OCI-LY7 (cell line): Measurements from ENCODE around the gene GPRASP2. TPM values are rescaled to one million over a fixed set of nuclear protein-coding genes. Genes with fewer than 3 reads are reported as not detected.
"Not testable (repeated sequence)": the region's sequence is repeated elsewhere in the genome, so short reads cannot be mapped to it uniquely, and the experiment has no call there.

ENCODE experiments used
- BruUV-seq: library from RNA; stranded (reverse); fragments of 400-500 nt; replicated peaks from 2 replicates; lab custom pipeline; 2021; lab: Mats Ljungman, UMichigan
- CTCF ChIA-PET: fragments of 300-600 bp; sonication (Branson Sonifier 250); formaldehyde crosslinking; loops from one replicate; lab custom pipeline; 2022; ENCODE audit warnings: antibody characterized with exemption; ENCODE audit not compliant: unreplicated experiment; lab: Charles Lee
- POLR2A ChIA-PET: fragments of 300-600 bp; sonication (Branson Sonifier 250); formaldehyde crosslinking; loops from one replicate; lab custom pipeline; 2022; ENCODE audit warnings: antibody characterized with exemption; lab: Charles Lee
- DNase-seq: peaks from one replicate; pipeline ENCODE4 v3.0.0-alpha.2; 2015; ENCODE audit warnings: low spot score
- H2AFZ ChIP-seq: fragments of 200-600 bp; sonication (generic), shearing (Covaris generic); 2 replicates; pipeline ENCODE4 v1.6.1; 2014; ENCODE audit warnings: mild to moderate bottlenecking, antibody characterized with exemption, low read length, moderate library complexity
- H3K27ac ChIP-seq: fragments of 200-600 bp; sonication (generic); 2 replicates; pipeline ENCODE4 v1.5.1; 2014; ENCODE audit warnings: mixed run types, low read depth, mild to moderate bottlenecking, moderate library complexity, low read length, inconsistent platforms; ENCODE audit not compliant: poor library complexity, severe bottlenecking
- H3K36me3 ChIP-seq: fragments of 200-600 bp; sonication (generic); 2 replicates; pipeline ENCODE4 v1.6.1; 2014; ENCODE audit warnings: mild to moderate bottlenecking, antibody characterized with exemption, low read length, moderate library complexity, mixed read lengths; ENCODE audit not compliant: insufficient read depth
- H3K4me1 ChIP-seq: fragments of 200-600 bp; sonication (generic); 2 replicates; pipeline ENCODE4 v1.5.1; 2014; ENCODE audit warnings: mild to moderate bottlenecking, low read length; ENCODE audit not compliant: insufficient read depth, poor library complexity, severe bottlenecking
- H3K4me2 ChIP-seq: fragments of 200-600 bp; sonication (generic); 2 replicates; pipeline ENCODE4 v1.6.1; 2014; ENCODE audit warnings: mild to moderate bottlenecking, low read length
- H3K4me3 ChIP-seq: fragments of 200-600 bp; sonication (generic); 2 replicates; pipeline ENCODE4 v1.5.1; 2014; ENCODE audit warnings: mild to moderate bottlenecking, low read depth, low read length; ENCODE audit not compliant: poor library complexity, severe bottlenecking
- H3K79me2 ChIP-seq: fragments of 200-600 bp; sonication (generic); 2 replicates; pipeline ENCODE4 v1.6.1; 2016; ENCODE audit warnings: low read depth, mild to moderate bottlenecking, low read length, moderate library complexity, mixed read lengths; ENCODE audit not compliant: insufficient read depth
- H3K9me2 ChIP-seq: fragments of 200-600 bp; sonication (generic); 2 replicates; pipeline ENCODE4 v1.6.1; 2016; ENCODE audit warnings: mild to moderate bottlenecking, low read length, mixed read lengths; ENCODE audit not compliant: insufficient read depth
- H3K9me3 ChIP-seq: fragments of 200-600 bp; sonication (generic); 2 replicates; pipeline ENCODE4 v1.6.1; 2014; ENCODE audit warnings: mild to moderate bottlenecking, mixed run types, low read length, mixed read lengths
- H4K20me1 ChIP-seq: fragments of 200-600 bp; sonication (generic); 2 replicates; pipeline ENCODE4 v1.6.1; 2014; ENCODE audit warnings: mild to moderate bottlenecking, antibody characterized with exemption, low read length, moderate library complexity, mixed read lengths; ENCODE audit not compliant: insufficient read depth
- EZH2phosphoT487 ChIP-seq: fragments of 200-600 bp; sonication (generic); IDR thresholded peaks from 2 replicates; pipeline ENCODE4 v1.6.1; 2018; ENCODE audit warnings: low read depth, borderline replicate concordance, mild to moderate bottlenecking, mixed run types, antibody characterized with exemption, low read length, moderate library complexity, mixed read lengths
- intact Hi-C: fragments of 100-400 bp; cut with micrococcal nuclease; formaldehyde crosslinking; loops from one replicate; pipeline ENCODE4 v1.10.0; 2022; ENCODE audit not compliant: unreplicated experiment
- total RNA-seq, 2 experiments: library from RNA; depleted of rRNA in 1 of 2; stranded (reverse); fragments of >200 nt in 1 of 2; shearing (Covaris generic) in 1 of 2; gene quantifications; 2 replicates each; pipeline ENCODE4 v1.2.3, GENCODE V29; 2014 to 2022
- TF ChIP-seq, protein P1 (sequence below): fragments of 200-600 bp; sonication (generic); conservative IDR thresholded peaks from 2 replicates; pipeline ENCODE4 v1.5.1; 2014; ENCODE audit warnings: mild to moderate bottlenecking, antibody characterized with exemption, low read length, moderate library complexity, mixed read lengths

GPRASP2 gene
- total RNA-seq, 2 experiments from 2014 or later, result 0.28 TPM; not detected in 1

DNA sequence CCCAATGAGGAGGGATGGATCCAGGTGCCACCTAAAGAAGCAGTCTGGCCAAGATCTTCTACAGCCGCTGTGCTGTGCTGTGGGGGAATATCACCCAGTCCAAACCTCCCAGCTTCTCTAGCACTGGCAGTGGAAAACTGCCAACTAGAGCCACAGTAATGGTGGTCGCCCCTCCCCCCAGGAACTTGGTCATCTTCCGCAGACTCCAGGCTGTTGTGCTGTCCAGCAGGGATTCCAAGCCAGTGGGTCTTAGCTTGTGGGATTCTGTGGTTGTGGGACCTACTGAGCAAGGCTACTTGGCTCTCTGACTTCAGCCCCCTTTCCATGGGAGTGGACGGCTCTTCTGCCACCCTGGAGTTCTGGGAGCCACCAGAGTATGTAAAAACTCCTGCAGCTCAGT is 42.7 kb upstream of the GPRASP2 start:
- no peak overlapping the region for H3K4me3 ChIP-seq
- intact Hi-C loops, result no loop called here
- no peaks in the 10 kb centered on the region for H3K9me3 ChIP-seq
- no peaks in the 10 kb centered on the region for H3K4me1 ChIP-seq
- no peak overlapping the region for H3K4me2 ChIP-seq
- POLR2A ChIA-PET, result no interaction called here
- H3K27ac ChIP-seq, result no peak overlapping the region
- H4K20me1 ChIP-seq, result no peaks in the 10 kb centered on the region
- H3K36me3 ChIP-seq, result no peaks in the 10 kb centered on the region
- no peak for DNase-seq
- TF ChIP-seq, protein P1, sequence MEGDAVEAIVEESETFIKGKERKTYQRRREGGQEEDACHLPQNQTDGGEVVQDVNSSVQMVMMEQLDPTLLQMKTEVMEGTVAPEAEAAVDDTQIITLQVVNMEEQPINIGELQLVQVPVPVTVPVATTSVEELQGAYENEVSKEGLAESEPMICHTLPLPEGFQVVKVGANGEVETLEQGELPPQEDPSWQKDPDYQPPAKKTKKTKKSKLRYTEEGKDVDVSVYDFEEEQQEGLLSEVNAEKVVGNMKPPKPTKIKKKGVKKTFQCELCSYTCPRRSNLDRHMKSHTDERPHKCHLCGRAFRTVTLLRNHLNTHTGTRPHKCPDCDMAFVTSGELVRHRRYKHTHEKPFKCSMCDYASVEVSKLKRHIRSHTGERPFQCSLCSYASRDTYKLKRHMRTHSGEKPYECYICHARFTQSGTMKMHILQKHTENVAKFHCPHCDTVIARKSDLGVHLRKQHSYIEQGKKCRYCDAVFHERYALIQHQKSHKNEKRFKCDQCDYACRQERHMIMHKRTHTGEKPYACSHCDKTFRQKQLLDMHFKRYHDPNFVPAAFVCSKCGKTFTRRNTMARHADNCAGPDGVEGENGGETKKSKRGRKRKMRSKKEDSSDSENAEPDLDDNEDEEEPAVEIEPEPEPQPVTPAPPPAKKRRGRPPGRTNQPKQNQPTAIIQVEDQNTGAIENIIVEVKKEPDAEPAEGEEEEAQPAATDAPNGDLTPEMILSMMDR, result no peak
- TF ChIP-seq EZH2phosphoT487, result no peak
- BruUV-seq, result no TSS peak
- H2AFZ ChIP-seq, result no peak overlapping the region
- H3K79me2 ChIP-seq, result no peaks in the 10 kb centered on the region
- H3K9me2 ChIP-seq, result no peaks in the 10 kb centered on the region
- CTCF ChIA-PET, result no interaction called here

DNA sequence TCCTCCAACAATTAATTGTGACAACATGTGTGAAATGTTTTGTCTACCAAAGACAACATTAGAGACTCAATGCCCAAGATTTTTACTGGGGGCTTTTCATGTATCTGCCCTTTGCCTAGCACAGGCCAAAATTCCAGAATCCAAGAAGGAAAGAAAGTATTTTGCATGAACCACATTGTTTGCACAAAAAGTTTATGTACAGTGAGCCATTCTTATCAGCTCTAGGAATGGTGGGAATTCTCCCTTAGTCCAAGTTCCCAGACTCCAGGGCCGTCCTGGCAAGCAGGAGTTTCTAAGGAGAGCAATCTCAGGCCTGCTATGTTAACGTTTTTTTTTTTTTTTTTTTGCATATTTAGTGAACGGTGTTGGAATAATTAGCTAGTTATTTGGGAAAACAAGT is 39.4 kb upstream of the GPRASP2 start:
- Histone ChIP-seq H3K36me3 (no peaks in the 10 kb centered on the region), H3K4me2 (no peak overlapping the region), H3K27ac (no peak overlapping the region), H2AFZ (no peak overlapping the region), H3K4me3 (no peak overlapping the region), H3K79me2 (no peaks in the 10 kb centered on the region), H3K9me2 (no peaks in the 10 kb centered on the region), H3K4me1 (no peaks in the 10 kb centered on the region), H3K9me3 (no peaks in the 10 kb centered on the region), H4K20me1 (no peaks in the 10 kb centered on the region)
- no TSS peak for BruUV-seq
- ChIA-PET POLR2A (interaction anchor here (0.9 kb wide), 1 partner anchor 8 kb away, joined by 3 read pairs; no protein-coding TSS in a partner anchor), CTCF (no interaction called here)
- TF ChIP-seq, protein P1, result no peak
- no peak for TF ChIP-seq EZH2phosphoT487
- intact Hi-C loops, result no loop called here
- DNase-seq, result no peak

DNA sequence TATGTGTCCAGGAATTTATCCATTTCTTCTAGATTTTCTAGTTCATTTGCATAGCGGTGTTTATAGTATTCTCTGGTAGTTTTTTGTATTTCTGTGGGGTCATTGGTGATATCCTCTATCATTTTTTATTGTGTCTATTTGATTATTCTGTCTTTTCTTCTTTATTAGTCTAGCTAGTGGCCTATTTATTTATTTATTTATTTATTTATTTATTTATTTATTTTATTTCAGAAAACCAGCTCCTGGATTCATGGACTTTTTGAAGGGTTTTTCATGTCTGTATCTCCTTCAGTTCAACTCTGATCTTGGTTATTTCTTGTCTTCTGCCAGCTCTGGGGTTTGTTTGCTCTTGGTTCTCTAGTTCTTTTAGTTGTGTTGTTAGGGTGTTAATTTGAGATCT is 34.8 kb upstream of the GPRASP2 start:
- CTCF ChIA-PET, H3K4me2 ChIP-seq, H3K4me3 ChIP-seq, intact Hi-C loops, BruUV-seq, H3K4me1 ChIP-seq, H3K9me2 ChIP-seq, H4K20me1 ChIP-seq, POLR2A ChIA-PET, H2AFZ ChIP-seq, H3K36me3 ChIP-seq, H3K79me2 ChIP-seq, H3K27ac ChIP-seq, H3K9me3 ChIP-seq, DNase-seq: not testable (repeated sequence)
